HEK293 (cell line): ENCODE measurements around the gene NRGN.

Experiments used
- CTCF ChIA-PET: fragments of 350-600 bp; formaldehyde crosslinking; extraction: SDS; loops from one replicate; lab custom pipeline; 2021; ENCODE audit warnings: antibody characterized with exemption; lab: Yijun Ruan, JAX
- POLR2A ChIA-PET: fragments of 300-600 bp; formaldehyde crosslinking; extraction: SDS; loops from one replicate; lab custom pipeline; 2020; ENCODE audit warnings: antibody characterized with exemption, inconsistent platforms; lab: Yijun Ruan, JAX
- H3K27ac ChIP-seq: fragments of 200-500 bp; sonication (Bioruptor generic); 2 replicates; pipeline ENCODE4 v1.5.1; 2014; ENCODE audit warnings: low read depth, low read length, control low read depth, inconsistent platforms; ENCODE audit errors: extremely low read depth
- H3K36me3 ChIP-seq, 2 experiments: fragments of 200-500 bp in 1 of 2; sonication (Bioruptor generic) in 1 of 2; 1 replicate in 1 of 2; 2 replicates in 1 of 2; pipeline ENCODE4 v1.5.1; 2014 to 2017; ENCODE audit warnings: inconsistent platforms in 2 of 2, low read length in 2 of 2; ENCODE audit not compliant: control insufficient read depth in 2 of 2, insufficient read depth in 1 of 2
- H3K4me1 ChIP-seq: fragments of 200-500 bp; sonication (Bioruptor generic); 2 replicates; pipeline ENCODE4 v1.5.1; 2014; ENCODE audit warnings: mild to moderate bottlenecking, low read length, inconsistent platforms; ENCODE audit not compliant: control insufficient read depth, insufficient read depth
- H3K4me3 ChIP-seq: 2 replicates; pipeline ENCODE4 v1.5.1; 2011; ENCODE audit warnings: low read depth, mild to moderate bottlenecking, control low read depth, low read length, moderate library complexity
- H3K9me3 ChIP-seq: fragments of 200-500 bp; sonication (Bioruptor generic); 2 replicates; pipeline ENCODE4 v1.5.1; 2014; ENCODE audit warnings: low read depth, low read length, inconsistent platforms; ENCODE audit not compliant: control insufficient read depth, insufficient read depth
- BCL6B ChIP-seq: fragments of 450-650 bp; formaldehyde crosslinking; IDR thresholded peaks from 2 replicates; pipeline ENCODE4 v1.5.1; 2017; ENCODE audit warnings: missing biosample characterization, missing genetic modification characterization
- FEZF1 ChIP-seq: fragments of 450-650 bp; formaldehyde crosslinking; IDR thresholded peaks from 2 replicates; pipeline ENCODE4 v1.5.1; 2016; ENCODE audit warnings: missing biosample characterization, missing genetic modification characterization
- GLIS1 ChIP-seq: fragments of 450-650 bp; formaldehyde crosslinking; IDR thresholded peaks from 2 replicates; pipeline ENCODE4 v1.5.1; 2016; ENCODE audit warnings: missing biosample characterization, missing genetic modification characterization
- GLIS2 ChIP-seq: fragments of 450-650 bp; formaldehyde crosslinking; IDR thresholded peaks from 2 replicates; pipeline ENCODE4 v1.5.1; 2016; ENCODE audit warnings: missing biosample characterization, missing genetic modification characterization
- KLF1 ChIP-seq: fragments of 450-650 bp; formaldehyde crosslinking; IDR thresholded peaks from 2 replicates; pipeline ENCODE4 v1.5.1; 2016; ENCODE audit warnings: missing biosample characterization, missing genetic modification characterization
- KLF7 ChIP-seq: fragments of 450-650 bp; formaldehyde crosslinking; IDR thresholded peaks from 2 replicates; pipeline ENCODE4 v1.5.1; 2016; ENCODE audit warnings: missing biosample characterization, missing genetic modification characterization, borderline replicate concordance
- TCF7L2 ChIP-seq: IDR thresholded peaks from 2 replicates; pipeline ENCODE4 v1.6.1; 2011; ENCODE audit warnings: low read depth, mild to moderate bottlenecking, inconsistent platforms, low read length, moderate library complexity, borderline replicate concordance
- ZBTB11 ChIP-seq: fragments of 450-650 bp; formaldehyde crosslinking; conservative IDR thresholded peaks from 2 replicates; pipeline ENCODE4 v1.5.1; 2016; ENCODE audit warnings: low read depth, missing biosample characterization, missing genetic modification characterization
- ZBTB21 ChIP-seq: fragments of 450-650 bp; formaldehyde crosslinking; IDR thresholded peaks from 2 replicates; pipeline ENCODE4 v1.5.1; 2017; ENCODE audit warnings: missing biosample characterization, missing genetic modification characterization
- ZBTB48 ChIP-seq: fragments of 450-650 bp; formaldehyde crosslinking; IDR thresholded peaks from 2 replicates; pipeline ENCODE4 v1.5.1; 2016; ENCODE audit warnings: missing biosample characterization, missing genetic modification characterization
- ZNF121 ChIP-seq: fragments of 450-650 bp; formaldehyde crosslinking; IDR thresholded peaks from 2 replicates; pipeline ENCODE4 v1.5.1; 2016; ENCODE audit warnings: missing biosample characterization, missing genetic modification characterization
- ZNF138 ChIP-seq: fragments of 450-650 bp; formaldehyde crosslinking; IDR thresholded peaks from 2 replicates; pipeline ENCODE4 v1.5.1; 2016; ENCODE audit warnings: missing biosample characterization, missing genetic modification characterization, borderline replicate concordance
- ZNF2 ChIP-seq: fragments of 450-650 bp; formaldehyde crosslinking; IDR thresholded peaks from 2 replicates; pipeline ENCODE4 v1.5.1; 2016; ENCODE audit warnings: missing biosample characterization, missing genetic modification characterization
- ZNF366 ChIP-seq: fragments of 450-650 bp; formaldehyde crosslinking; conservative IDR thresholded peaks from 2 replicates; pipeline ENCODE4 v1.5.1; 2016; ENCODE audit warnings: missing biosample characterization, missing genetic modification characterization
- ZNF423 ChIP-seq: fragments of 450-650 bp; formaldehyde crosslinking; IDR thresholded peaks from 2 replicates; pipeline ENCODE4 v1.5.1; 2016; ENCODE audit warnings: missing biosample characterization, missing genetic modification characterization
- ZNF48 ChIP-seq: fragments of 450-650 bp; formaldehyde crosslinking; IDR thresholded peaks from 2 replicates; pipeline ENCODE4 v1.5.1; 2016; ENCODE audit warnings: missing biosample characterization, missing genetic modification characterization
- ZNF514 ChIP-seq: fragments of 450-650 bp; formaldehyde crosslinking; IDR thresholded peaks from 2 replicates; pipeline ENCODE4 v1.5.1; 2016; ENCODE audit warnings: missing biosample characterization, missing genetic modification characterization
- ZNF560 ChIP-seq: fragments of 450-650 bp; formaldehyde crosslinking; IDR thresholded peaks from 2 replicates; pipeline ENCODE4 v1.5.1; 2017; ENCODE audit warnings: missing biosample characterization, missing genetic modification characterization, borderline replicate concordance
- ZNF585B ChIP-seq: fragments of 450-650 bp; formaldehyde crosslinking; IDR thresholded peaks from 2 replicates; pipeline ENCODE4 v1.5.1; 2016; ENCODE audit warnings: missing biosample characterization, missing genetic modification characterization
- ZNF600 ChIP-seq: fragments of 450-650 bp; formaldehyde crosslinking; IDR thresholded peaks from 2 replicates; pipeline ENCODE4 v1.5.1; 2016; ENCODE audit warnings: missing biosample characterization, missing genetic modification characterization
- ZNF629 ChIP-seq: fragments of 450-650 bp; formaldehyde crosslinking; IDR thresholded peaks from 2 replicates; pipeline ENCODE4 v1.5.1; 2017; ENCODE audit warnings: missing biosample characterization, missing genetic modification characterization
- ZNF639 ChIP-seq: fragments of 450-650 bp; formaldehyde crosslinking; IDR thresholded peaks from 2 replicates; pipeline ENCODE4 v1.5.1; 2016; ENCODE audit warnings: missing biosample characterization, missing genetic modification characterization
- ZNF645 ChIP-seq: fragments of 450-650 bp; formaldehyde crosslinking; IDR thresholded peaks from 2 replicates; pipeline ENCODE4; 2016; ENCODE audit warnings: missing biosample characterization, missing genetic modification characterization
- ZNF664 ChIP-seq: fragments of 450-650 bp; formaldehyde crosslinking; IDR thresholded peaks from 2 replicates; pipeline ENCODE4 v1.5.1; 2016; ENCODE audit warnings: missing biosample characterization, missing genetic modification characterization
- ZNF701 ChIP-seq: fragments of 450-650 bp; formaldehyde crosslinking; IDR thresholded peaks from 2 replicates; pipeline ENCODE4 v1.5.1; 2016; ENCODE audit warnings: missing biosample characterization, missing genetic modification characterization
- ZNF747 ChIP-seq: fragments of 450-650 bp; formaldehyde crosslinking; IDR thresholded peaks from 2 replicates; pipeline ENCODE4 v1.5.1; 2016; ENCODE audit warnings: missing biosample characterization, missing genetic modification characterization
- ZNF768 ChIP-seq: fragments of 450-650 bp; formaldehyde crosslinking; IDR thresholded peaks from 2 replicates; pipeline ENCODE4 v1.5.1; 2018; ENCODE audit warnings: missing biosample characterization, mild to moderate bottlenecking, missing genetic modification characterization
- ZNF791 ChIP-seq: fragments of 450-650 bp; formaldehyde crosslinking; IDR thresholded peaks from 2 replicates; pipeline ENCODE4 v1.5.1; 2016; ENCODE audit warnings: missing biosample characterization, missing genetic modification characterization
- ZSCAN16 ChIP-seq: fragments of 450-650 bp; formaldehyde crosslinking; IDR thresholded peaks from 2 replicates; pipeline ENCODE4 v1.5.1; 2016; ENCODE audit warnings: missing biosample characterization, missing genetic modification characterization
- ZSCAN5A ChIP-seq: fragments of 450-650 bp; formaldehyde crosslinking; IDR thresholded peaks from 2 replicates; pipeline ENCODE4 v1.5.1; 2016; ENCODE audit warnings: missing biosample characterization, missing genetic modification characterization

The NRGN gene

GRCh38 chr11:124717786-124718651 is 21.7 kb upstream of the NRGN start:
- peak overlapping the region; percentile 28 for H3K4me3 ChIP-seq
- no peaks in the 10 kb centered on the region for H3K9me3 ChIP-seq
- ChIA-PET CTCF (interaction anchor here (0.6 to 1.1 kb wide), 3 partner anchors 21 to 45 kb away, joined by 3 read pairs; no protein-coding TSS in a partner anchor), POLR2A (interaction anchor here (1.0 kb wide), 1 partner anchor 44 kb away, joined by 5 read pairs; the partner anchor contains the start of genes SIAE and SPA17)
- no peaks in the 10 kb centered on the region for H3K4me1 ChIP-seq
- H3K36me3 ChIP-seq: no peaks in the 10 kb centered on the region
- H3K27ac ChIP-seq: no peak overlapping the region
- TF ChIP-seq ZNF138 (tag by site-specific recombination) (no peak), KLF1 (tag by site-specific recombination) (peak; percentile 30; the same call in 1 of the 2 replicates), ZNF747 (tag by site-specific recombination) (no peak), ZBTB48 (peak; percentile 96), ZNF2 (tag by site-specific recombination) (no peak), ZBTB21 (tag by site-specific recombination) (no peak), FEZF1 (tag by site-specific recombination) (peak; percentile 47), ZNF645 (tag by site-specific recombination) (no peak), ZNF600 (tag by site-specific recombination) (peak; percentile 89), GLIS1 (peak; percentile 91), ZNF514 (tag by site-specific recombination) (no peak), BCL6B (tag by site-specific recombination) (no peak), ZNF639 (tag by site-specific recombination) (peak; percentile 36; the same call in 1 of the 2 replicates), ZSCAN16 (tag by site-specific recombination) (no peak), TCF7L2 (peak; percentile 92; the same call in 1 of the 2 replicates), ZNF48 (tag by site-specific recombination) (no peak), ZNF768 (tag by site-specific recombination) (no peak), ZNF701 (tag by site-specific recombination) (no peak), ZNF629 (tag by site-specific recombination) (peak; percentile 41; the same call in 1 of the 2 replicates), GLIS2 (peak; percentile 65), ZNF585B (no peak), ZNF423 (peak; percentile 60; the same call in 1 of the 2 replicates), ZNF664 (tag by site-specific recombination) (no peak), ZNF791 (tag by site-specific recombination) (no peak), ZNF560 (tag by site-specific recombination) (no peak), ZNF121 (tag by site-specific recombination) (no peak), ZBTB11 (tag by site-specific recombination) (no peak), ZNF366 (tag by site-specific recombination) (peak; percentile 31; the same call in 1 of the 2 replicates), ZSCAN5A (tag by site-specific recombination) (no peak), KLF7 (tag by site-specific recombination) (0 out of 2 replicates have a peak, but pooled peaks have one; percentile 26)
